ENCODE data around the gene MSRB1. TPM values are rescaled to one million over a fixed set of nuclear protein-coding genes. Genes with fewer than 3 reads are reported as not detected.

Gene MSRB1
- total and polyA plus RNA-seq, 9 of the 15 experiments (the other 6 are each of a cell fraction or from before 2014, with no cell fraction given) = 5.4 to 33.7 (median 25.7) TPM

GRCh38 chr16:1971796-1972489 lies 28.9 kb upstream of the MSRB1 start, which contains the start of gene TBL3 (continued):
- TF ChIP-seq STAG1 (CRISPR knock-in tag; IDR thresholded peaks at IDR 0.05; ENCODE audit: borderline replicate concordance) (no peak), PHF21A (IDR thresholded peaks at IDR 0.05; ENCODE audit: borderline replicate concordance, low read depth) (no peak), HOMEZ (CRISPR knock-in tag; IDR thresholded peaks at IDR 0.05) (no peak), PREB (CRISPR knock-in tag; IDR thresholded peaks at IDR 0.05) (no peak), ETS2 (tag; IDR thresholded peaks at IDR 0.05; ENCODE audit: borderline replicate concordance, poor library complexity, severe bottlenecking) (no peak), KLF16 (IDR thresholded peaks at IDR 0.05) (no peak), GTF2E2 (tag; IDR thresholded peaks at IDR 0.05) (no peak), SNIP1 (IDR thresholded peaks at IDR 0.05; ENCODE audit: low read depth) (no peak), ZNF133 (CRISPR knock-in tag; IDR thresholded peaks at IDR 0.05) (no peak), NFATC3 (IDR thresholded peaks at IDR 0.05) (no peak), ZNF561 (CRISPR knock-in tag; conservative IDR thresholded peaks at IDR 0.05) (no peak), NONO (IDR thresholded peaks at IDR 0.05; ENCODE audit: low read depth in 2 of 2, low read length in 1 of 2) (peak in 1 of 2 experiments; percentile 26; a peak in 1 of 4 replicates), SP2 (IDR thresholded peaks at IDR 0.05; ENCODE audit: extremely low read depth, low read depth, low read length, poor library complexity, severe bottlenecking) (no peak), YY1 (IDR thresholded peaks at IDR 0.05; ENCODE audit: borderline replicate concordance in 1 of 3, control insufficient read depth in 1 of 3, extremely low read depth in 1 of 3, insufficient read depth in 3 of 3, insufficient read length in 1 of 3, insufficient replicate concordance in 2 of 3, low read depth in 1 of 3, low read length in 2 of 3) (peak; percentile 99 to 100 (median 100)), GABPB1 (CRISPR knock-in tag; IDR thresholded peaks at IDR 0.05) (peak; percentile 98), ZNF23 (CRISPR knock-in tag; IDR thresholded peaks at IDR 0.05) (no peak), ARID2 (IDR thresholded peaks at IDR 0.05) (no peak), ZNF263 (CRISPR knock-in tag; IDR thresholded peaks at IDR 0.05; ENCODE audit: borderline replicate concordance) (peak; percentile 75), RNF2 (IDR thresholded peaks at IDR 0.05) (peak; percentile 50; the same call in 1 of the 2 replicates)
